ENCODE measurements around the gene FEM1B.

The FEM1B gene

GRCh38 chr15:68340726-68341671 is 63.5 kb downstream of the FEM1B start:
- in situ Hi-C loops (cut with HindIII; ENCODE audit: low sequenced_read_pairs), result no loop called here
- H3K4me3 ChIP-seq (ENCODE audit: low read depth, low read length), result no peak overlapping the region
- no peak for TF ChIP-seq CTCF (IDR thresholded peaks at IDR 0.05; ENCODE audit: low read depth, low read length, missing control alignments)
- no peak for DNase-seq (ENCODE audit: low read depth)

- DNase-seq (ENCODE audit: low read depth), result no peak
- H3K4me3 ChIP-seq (ENCODE audit: low read depth, low read length), result no peak overlapping the region
- TF ChIP-seq CTCF (IDR thresholded peaks at IDR 0.05; ENCODE audit: low read depth, low read length, missing control alignments), result no peak
- in situ Hi-C loops (cut with HindIII; ENCODE audit: low sequenced_read_pairs), result no loop called here
These were observed 64.5 kb downstream of the FEM1B start for GRCh38 chr15:68341760-68342725.

- no peak for TF ChIP-seq CTCF (IDR thresholded peaks at IDR 0.05; ENCODE audit: low read depth, low read length, missing control alignments)
- no peak overlapping the region for H3K4me3 ChIP-seq (ENCODE audit: low read depth, low read length)
- in situ Hi-C loops (cut with HindIII; ENCODE audit: low sequenced_read_pairs), result no loop called here
- no peak for DNase-seq (ENCODE audit: low read depth)
These were observed 66.2 kb downstream of the FEM1B start for GRCh38 chr15:68343579-68344225.

- no peak for TF ChIP-seq CTCF (IDR thresholded peaks at IDR 0.05; ENCODE audit: low read depth, low read length, missing control alignments)
- no peak for DNase-seq (ENCODE audit: low read depth)
- in situ Hi-C loops (cut with HindIII; ENCODE audit: low sequenced_read_pairs), result no loop called here
- H3K4me3 ChIP-seq (ENCODE audit: low read depth, low read length), result no peak overlapping the region
These were observed 67.1 kb downstream of the FEM1B start for GRCh38 chr15:68344600-68344999.

Measured in astrocyte of the cerebellum (primary cell).